ENCODE measurements around the gene PDE3A.

DNA sequence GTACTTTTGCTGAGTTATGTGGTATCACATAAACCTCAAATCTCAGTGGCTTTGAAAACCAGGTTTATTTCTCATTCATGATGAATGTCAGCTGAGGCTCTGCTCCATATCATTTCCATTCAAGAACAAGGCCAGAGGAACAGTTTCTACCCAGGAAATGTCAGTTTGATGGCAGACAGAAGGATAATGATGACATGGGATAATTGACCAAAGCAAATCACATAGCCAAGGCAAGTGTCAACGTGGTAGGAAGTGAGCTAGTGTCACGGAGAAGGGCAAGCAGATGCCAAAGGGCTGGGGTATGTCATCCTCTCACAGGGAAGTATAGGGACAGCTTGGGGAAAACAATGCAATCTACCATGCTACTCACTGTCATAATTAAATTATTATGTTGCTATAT is 12.3 kb upstream of the PDE3A start:
- no peak for TF ChIP-seq CTCF (conservative IDR thresholded peaks at IDR 0.05; ENCODE audit: low read depth, low read length)
- TF ChIP-seq POLR2A (IDR thresholded peaks at IDR 0.05; ENCODE audit: low read depth, low read length) = no peak
- no peak for TF ChIP-seq SMC3 (IDR thresholded peaks at IDR 0.05; ENCODE audit: low read depth, low read length)

All from IMR-90 (cell line).